DND-41 (cell line): ENCODE data around the gene KSR2.

Experiments
- ATAC-seq: fragments of 200-7000 bp; cut with Tn5 transposase; 3 replicates; pipeline ENCODE4 v1.9.1; 2021; ENCODE audit warnings: low read depth; ENCODE audit not compliant: insufficient read depth
- DNase-seq: peaks from one replicate; pipeline ENCODE4 v3.0.0-alpha.2; 2020
- H2AFZ ChIP-seq: 2 replicates; pipeline ENCODE4 v1.6.0; 2012; ENCODE audit warnings: low read depth, low read length
- H3K27ac ChIP-seq: 2 replicates; pipeline ENCODE4 v1.5.1; 2012; ENCODE audit warnings: low read length, inconsistent platforms
- H3K27me3 ChIP-seq: fragments of 200-600 bp; sonication (generic); 2 replicates; pipeline ENCODE4 v1.6.0; 2012; ENCODE audit warnings: low read length, mild to moderate bottlenecking, inconsistent platforms; ENCODE audit not compliant: insufficient read depth, poor library complexity
- H3K36me3 ChIP-seq: 2 replicates; pipeline ENCODE4 v1.5.1; 2012; ENCODE audit warnings: low read length, inconsistent platforms; ENCODE audit not compliant: insufficient read depth
- H3K4me1 ChIP-seq: 2 replicates; pipeline ENCODE4 v1.5.1; 2012; ENCODE audit warnings: mild to moderate bottlenecking, low read length; ENCODE audit not compliant: insufficient read depth
- H3K4me2 ChIP-seq: 2 replicates; pipeline ENCODE4 v1.6.0; 2012; ENCODE audit warnings: mild to moderate bottlenecking, moderate library complexity, low read length, inconsistent platforms; ENCODE audit not compliant: insufficient read depth
- H3K4me3 ChIP-seq, 2 experiments: fragments of 200-600 bp in 1 of 2; shearing (Covaris generic) in 1 of 2; 2 replicates each; pipeline ENCODE4 v1.5.1; 2012 to 2016; ENCODE audit warnings: inconsistent platforms in 2 of 2, low read length in 2 of 2, mild to moderate bottlenecking in 2 of 2, low read depth in 1 of 2, moderate library complexity in 1 of 2
- H3K79me2 ChIP-seq: 2 replicates; pipeline ENCODE4 v1.6.0; 2012; ENCODE audit warnings: low read length, inconsistent platforms; ENCODE audit not compliant: insufficient read depth
- H3K9ac ChIP-seq: 2 replicates; pipeline ENCODE4 v1.6.0; 2012; ENCODE audit warnings: low read depth, mild to moderate bottlenecking, inconsistent platforms, low read length, moderate library complexity
- H3K9me3 ChIP-seq: 2 replicates; pipeline ENCODE4 v1.5.1; 2012; ENCODE audit warnings: low read length, moderate library complexity, mild to moderate bottlenecking, inconsistent platforms; ENCODE audit not compliant: insufficient read depth, severe bottlenecking
- H4K20me1 ChIP-seq: 2 replicates; pipeline ENCODE4 v1.6.0; 2012; ENCODE audit warnings: low read length; ENCODE audit not compliant: insufficient read depth
- CTCF ChIP-seq: IDR thresholded peaks from 2 replicates; pipeline ENCODE4 v1.5.1; 2012; ENCODE audit warnings: borderline replicate concordance, low read length, moderate library complexity, mild to moderate bottlenecking; ENCODE audit not compliant: poor library complexity, severe bottlenecking; ENCODE audit errors: extremely low read depth
- EZH2 ChIP-seq: IDR thresholded peaks from 3 replicates; pipeline ENCODE4 v1.6.1; 2012; ENCODE audit warnings: borderline replicate concordance, low read depth, mild to moderate bottlenecking, moderate library complexity, low read length, inconsistent platforms; ENCODE audit not compliant: severe bottlenecking

Gene KSR2

GRCh38 chr12:117901631-117902030 lies 67.2 kb downstream of the KSR2 start:
- Histone ChIP-seq H3K4me1 (no peaks in the 10 kb centered on the region), H3K36me3 (no peaks in the 10 kb centered on the region), H3K27ac (no peak overlapping the region), H3K4me2 (no peak overlapping the region), H3K27me3 (no peaks in the 10 kb centered on the region), H3K79me2 (no peaks in the 10 kb centered on the region), H4K20me1 (no peaks in the 10 kb centered on the region), H3K9me3 (no peaks in the 10 kb centered on the region), H2AFZ (no peak overlapping the region), H3K4me3 (no peak overlapping the region), H3K9ac (no peak overlapping the region)
- ATAC-seq (no peak), DNase-seq (no peak)
- TF ChIP-seq CTCF (no peak), EZH2 (no peak)

GRCh38 chr12:117900561-117900960 lies 68.2 kb downstream of the KSR2 start:
- ATAC-seq (no peak), DNase-seq (no peak)
- Histone ChIP-seq H3K9ac (no peak overlapping the region), H3K27ac (no peak overlapping the region), H3K4me3 (no peak overlapping the region), H3K9me3 (no peaks in the 10 kb centered on the region), H3K4me1 (no peaks in the 10 kb centered on the region), H4K20me1 (no peaks in the 10 kb centered on the region), H2AFZ (no peak overlapping the region), H3K27me3 (no peaks in the 10 kb centered on the region), H3K36me3 (no peaks in the 10 kb centered on the region), H3K79me2 (no peaks in the 10 kb centered on the region), H3K4me2 (no peak overlapping the region)
- TF ChIP-seq CTCF = no peak
- TF ChIP-seq EZH2 = no peak

- ATAC-seq (no peak), DNase-seq (no peak)
- Histone ChIP-seq H3K4me2 (no peak overlapping the region), H3K4me1 (no peaks in the 10 kb centered on the region), H2AFZ (no peak overlapping the region), H3K27ac (no peak overlapping the region), H3K79me2 (no peaks in the 10 kb centered on the region), H3K9me3 (no peaks in the 10 kb centered on the region), H3K27me3 (no peaks in the 10 kb centered on the region), H3K36me3 (no peaks in the 10 kb centered on the region), H3K4me3 (no peak overlapping the region), H4K20me1 (no peaks in the 10 kb centered on the region), H3K9ac (no peak overlapping the region)
- no peak for TF ChIP-seq EZH2
- TF ChIP-seq CTCF = no peak
Observed at GRCh38 chr12:117897372-117898161, 71.2 kb downstream of the KSR2 start.

GRCh38 chr12:117896009-117896408 lies 72.8 kb downstream of the KSR2 start:
- no peaks in the 10 kb centered on the region for H3K79me2 ChIP-seq
- H3K27ac ChIP-seq = no peak overlapping the region
- DNase-seq = no peak
- H3K9me3 ChIP-seq = no peaks in the 10 kb centered on the region
- no peaks in the 10 kb centered on the region for H3K4me1 ChIP-seq
- no peak for ATAC-seq
- H3K4me3 ChIP-seq = no peak overlapping the region
- no peak overlapping the region for H3K4me2 ChIP-seq
- H2AFZ ChIP-seq = no peak overlapping the region
- TF ChIP-seq EZH2 (no peak), CTCF (no peak)
- no peaks in the 10 kb centered on the region for H3K27me3 ChIP-seq
- H3K36me3 ChIP-seq = no peaks in the 10 kb centered on the region
- no peaks in the 10 kb centered on the region for H4K20me1 ChIP-seq
- H3K9ac ChIP-seq = no peak overlapping the region
